ENCODE data around the gene ADAMTS9. TPM values are rescaled to one million over a fixed set of nuclear protein-coding genes. Genes with fewer than 3 reads are reported as not detected.
A peak's percentile ranks its signal among the peaks of the same experiment; 100 is the strongest.

ADAMTS9 gene
- total RNA-seq, 1 donor from 2014 or later: 11.7 TPM

DNA sequence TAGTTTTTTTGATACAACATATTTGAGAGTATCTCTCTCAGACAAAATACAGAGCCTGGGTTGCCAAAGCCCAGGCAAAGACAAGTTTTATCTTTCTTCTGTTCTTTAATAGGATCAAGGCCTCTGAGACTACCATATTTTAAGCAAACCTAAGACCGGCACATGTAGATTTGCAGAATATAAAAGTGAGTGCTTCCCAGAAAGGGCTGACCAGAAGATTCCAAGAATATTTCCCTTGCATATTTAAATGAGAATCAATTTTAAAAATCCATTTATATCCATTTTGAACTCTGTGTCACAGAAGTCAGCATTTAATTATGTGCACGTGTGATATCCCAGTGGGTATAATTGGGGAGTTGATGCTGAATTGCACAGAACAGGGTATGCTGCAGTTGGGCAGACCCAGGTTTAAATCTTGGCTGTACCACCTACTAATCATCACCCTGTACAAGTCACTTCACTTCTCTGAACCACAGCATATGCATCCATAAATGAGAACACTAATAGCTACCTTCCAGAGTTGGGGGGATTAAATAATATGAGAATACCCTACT, 191.9 kb downstream of the ADAMTS9 start:
- Histone ChIP-seq H3K4me1 (peaks cover 5% of the 10 kb centered on the region), H3K27ac (no peak overlapping the region), H3K4me3 (no peak overlapping the region), H3K36me3 (no peaks in the 10 kb centered on the region), H3K27me3 (ENCODE audit: low read depth) (no peaks in the 10 kb centered on the region), H3K9me3 (no peaks in the 10 kb centered on the region)
- intact Hi-C loops (cut with DNase I): no loop called here
- DNase-seq (no peak), ATAC-seq (no peak)
- TF ChIP-seq, protein P1, sequence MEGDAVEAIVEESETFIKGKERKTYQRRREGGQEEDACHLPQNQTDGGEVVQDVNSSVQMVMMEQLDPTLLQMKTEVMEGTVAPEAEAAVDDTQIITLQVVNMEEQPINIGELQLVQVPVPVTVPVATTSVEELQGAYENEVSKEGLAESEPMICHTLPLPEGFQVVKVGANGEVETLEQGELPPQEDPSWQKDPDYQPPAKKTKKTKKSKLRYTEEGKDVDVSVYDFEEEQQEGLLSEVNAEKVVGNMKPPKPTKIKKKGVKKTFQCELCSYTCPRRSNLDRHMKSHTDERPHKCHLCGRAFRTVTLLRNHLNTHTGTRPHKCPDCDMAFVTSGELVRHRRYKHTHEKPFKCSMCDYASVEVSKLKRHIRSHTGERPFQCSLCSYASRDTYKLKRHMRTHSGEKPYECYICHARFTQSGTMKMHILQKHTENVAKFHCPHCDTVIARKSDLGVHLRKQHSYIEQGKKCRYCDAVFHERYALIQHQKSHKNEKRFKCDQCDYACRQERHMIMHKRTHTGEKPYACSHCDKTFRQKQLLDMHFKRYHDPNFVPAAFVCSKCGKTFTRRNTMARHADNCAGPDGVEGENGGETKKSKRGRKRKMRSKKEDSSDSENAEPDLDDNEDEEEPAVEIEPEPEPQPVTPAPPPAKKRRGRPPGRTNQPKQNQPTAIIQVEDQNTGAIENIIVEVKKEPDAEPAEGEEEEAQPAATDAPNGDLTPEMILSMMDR (IDR thresholded peaks at IDR 0.05): no peak

DNA sequence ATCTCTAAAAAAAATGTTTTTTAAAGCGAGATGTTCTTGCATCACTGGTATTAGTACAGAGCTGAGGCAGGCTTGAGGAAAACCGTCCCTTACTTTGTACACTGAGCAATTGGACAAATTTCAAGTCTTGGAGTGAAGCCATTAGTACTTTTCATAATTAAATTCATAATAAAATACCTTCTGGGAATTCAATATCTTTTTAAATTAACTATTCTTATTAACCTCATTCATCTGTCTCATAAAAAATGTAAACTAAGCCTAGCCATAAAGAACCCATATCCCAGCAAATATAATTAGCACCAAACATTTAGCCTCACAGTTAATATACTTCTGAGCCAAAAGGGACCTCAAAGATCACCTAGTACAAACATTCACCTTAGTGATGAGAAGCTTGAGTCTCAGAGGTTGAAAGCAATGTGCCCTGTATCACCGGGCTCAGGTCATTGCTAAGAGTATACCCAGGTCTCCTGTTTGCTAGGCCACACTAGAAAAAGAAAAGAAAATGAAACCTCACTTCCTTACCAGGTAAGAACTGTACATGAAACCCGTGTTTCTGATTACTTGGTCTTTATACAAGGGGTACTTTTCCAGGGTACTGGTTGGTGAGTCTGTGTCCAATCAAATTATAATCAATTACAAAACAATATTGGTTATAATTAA, 192.5 kb downstream of the ADAMTS9 start:
- intact Hi-C loops (cut with DNase I): no loop called here

DNA sequence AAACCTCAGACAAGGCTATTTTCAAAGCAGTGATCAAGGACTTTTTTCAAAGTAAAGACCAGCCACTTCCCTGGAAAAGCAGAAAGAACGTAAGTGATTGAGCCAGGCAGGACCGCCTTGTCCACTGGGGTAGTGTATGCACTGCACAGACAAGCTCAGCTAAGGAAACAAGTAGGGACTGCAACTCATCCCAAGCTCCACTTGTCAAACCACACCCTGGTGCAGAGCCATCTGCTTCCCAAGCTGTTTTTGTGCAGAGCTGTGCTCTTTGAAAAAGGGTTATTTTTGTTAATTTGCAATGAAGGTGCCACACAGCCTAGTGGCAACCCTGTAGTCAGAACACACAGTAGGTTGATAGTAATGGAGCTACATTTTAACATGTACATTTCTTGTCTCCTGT, 193.3 kb downstream of the ADAMTS9 start:
- H3K36me3 ChIP-seq: no peaks in the 10 kb centered on the region
- DNase-seq: no peak
- no peaks in the 10 kb centered on the region for H3K4me1 ChIP-seq
- no peak overlapping the region for H3K27ac ChIP-seq
- no peak for ATAC-seq
- H3K4me3 ChIP-seq: no peak overlapping the region
- no peaks in the 10 kb centered on the region for H3K9me3 ChIP-seq
- TF ChIP-seq, protein P1 (IDR thresholded peaks at IDR 0.05): no peak
- H3K27me3 ChIP-seq (ENCODE audit: low read depth): no peaks in the 10 kb centered on the region
- intact Hi-C loops (cut with DNase I): no loop called here

More for the DNA sequence above, 192.5 kb downstream of the ADAMTS9 start:
- Histone ChIP-seq H3K27ac (no peak overlapping the region), H3K4me3 (no peak overlapping the region), H3K9me3 (no peaks in the 10 kb centered on the region), H3K4me1 (no peaks in the 10 kb centered on the region), H3K36me3 (no peaks in the 10 kb centered on the region), H3K27me3 (ENCODE audit: low read depth) (no peaks in the 10 kb centered on the region)
- ATAC-seq (no peak), DNase-seq (no peak)
- TF ChIP-seq, protein P1 (IDR thresholded peaks at IDR 0.05): no peak

DNA sequence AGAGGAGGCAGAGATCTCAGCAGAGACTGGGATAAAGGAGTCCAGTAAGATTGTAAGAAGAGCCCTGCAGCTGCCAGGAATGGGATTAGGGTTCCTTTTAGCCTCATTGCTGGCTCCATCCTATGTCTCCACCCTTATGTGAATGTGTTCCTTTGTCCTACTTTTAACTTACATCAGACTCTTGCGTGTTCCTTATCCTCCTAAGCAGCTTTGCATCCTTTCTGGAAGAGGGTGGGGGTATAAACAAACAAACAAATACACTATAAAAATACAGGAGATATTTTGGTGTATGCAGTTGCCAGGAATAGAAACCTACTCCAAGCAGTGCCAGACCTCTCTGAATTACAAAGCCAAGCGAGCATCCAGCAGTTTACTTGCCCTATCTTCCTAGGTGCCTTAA, 194.7 kb downstream of the ADAMTS9 start:
- DNase-seq (no peak), ATAC-seq (no peak)
- H3K4me3 ChIP-seq: no peak overlapping the region
- no peak overlapping the region for H3K27ac ChIP-seq
- TF ChIP-seq, protein P1 (IDR thresholded peaks at IDR 0.05): no peak
- no peaks in the 10 kb centered on the region for H3K9me3 ChIP-seq
- intact Hi-C loops (cut with DNase I): no loop called here
- H3K4me1 ChIP-seq: no peaks in the 10 kb centered on the region
- no peaks in the 10 kb centered on the region for H3K27me3 ChIP-seq (ENCODE audit: low read depth)
- no peaks in the 10 kb centered on the region for H3K36me3 ChIP-seq

DNA sequence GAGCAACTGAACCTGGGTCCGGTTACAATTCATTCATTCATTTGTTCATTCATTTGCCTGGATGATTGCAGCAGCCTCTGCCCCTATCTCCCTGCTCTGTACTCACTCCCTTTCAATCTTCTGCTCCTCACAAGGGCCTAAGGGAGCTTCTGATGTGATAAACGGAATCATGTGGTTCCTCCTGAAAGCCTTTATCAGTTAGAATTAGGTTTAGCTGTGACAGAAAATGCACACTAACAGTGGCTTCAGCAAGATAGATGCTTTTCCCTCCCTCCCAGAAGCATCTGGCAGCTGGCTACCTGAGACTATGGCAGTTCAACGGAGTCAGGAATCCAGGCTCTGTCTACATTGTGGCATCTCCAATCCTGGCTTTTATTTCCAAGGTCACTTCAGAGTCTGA, 196.0 kb downstream of the ADAMTS9 start:
- no peak for DNase-seq
- Histone ChIP-seq H3K9me3 (no peaks in the 10 kb centered on the region), H3K27me3 (ENCODE audit: low read depth) (no peaks in the 10 kb centered on the region), H3K4me1 (no peaks in the 10 kb centered on the region), H3K4me3 (no peak overlapping the region), H3K27ac (peak overlapping the region; percentile 14), H3K36me3 (no peaks in the 10 kb centered on the region)
- ATAC-seq: no peak
- TF ChIP-seq, protein P1 (IDR thresholded peaks at IDR 0.05): no peak
- intact Hi-C loops (cut with DNase I): no loop called here

Data from lower lobe of right lung (tissue), 2 donors.